Suprapubic skin (tissue), 3 donors: ENCODE measurements around the gene PTAFR.

Experiments used
- POLR2AphosphoS5 ChIP-seq, 3 donors: sonication (generic); formaldehyde crosslinking; IDR thresholded peaks; one replicate each; pipeline ENCODE4 v1.6.1; 2017; ENCODE audit warnings: antibody characterized with exemption in 3 of 3
- TF ChIP-seq, protein P1 (sequence below), 2 donors: fragments of 200-600 bp in 1 of 2; fragments of 450-650 bp in 1 of 2; sonication (generic) in 1 of 2; IDR thresholded peaks; one replicate each; pipeline ENCODE4 v1.5.1; 2016 to 2019; ENCODE audit warnings: antibody characterized with exemption in 2 of 2, mild to moderate bottlenecking in 1 of 2, moderate library complexity in 1 of 2

DNA sequence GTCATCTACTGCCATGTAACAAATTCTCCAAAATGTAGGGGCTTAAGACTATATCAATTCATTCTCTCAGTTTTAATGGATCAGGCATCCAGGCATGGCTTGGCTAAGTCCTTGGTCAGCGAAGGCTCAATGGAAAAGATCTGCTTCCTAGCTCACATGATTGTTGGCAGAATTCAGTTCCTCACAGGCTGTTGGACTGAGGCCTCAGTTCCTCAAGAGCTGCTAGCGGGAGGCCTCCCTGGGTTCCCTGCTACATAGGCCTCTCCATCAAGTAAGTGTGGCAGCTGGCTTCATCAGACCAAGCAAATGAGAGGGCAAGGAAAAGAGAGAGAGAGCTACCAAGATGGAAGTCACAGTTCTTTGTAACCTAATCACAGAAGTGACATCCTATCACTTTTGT, 68.5 kb downstream of the PTAFR start:
- TF ChIP-seq, protein P1, sequence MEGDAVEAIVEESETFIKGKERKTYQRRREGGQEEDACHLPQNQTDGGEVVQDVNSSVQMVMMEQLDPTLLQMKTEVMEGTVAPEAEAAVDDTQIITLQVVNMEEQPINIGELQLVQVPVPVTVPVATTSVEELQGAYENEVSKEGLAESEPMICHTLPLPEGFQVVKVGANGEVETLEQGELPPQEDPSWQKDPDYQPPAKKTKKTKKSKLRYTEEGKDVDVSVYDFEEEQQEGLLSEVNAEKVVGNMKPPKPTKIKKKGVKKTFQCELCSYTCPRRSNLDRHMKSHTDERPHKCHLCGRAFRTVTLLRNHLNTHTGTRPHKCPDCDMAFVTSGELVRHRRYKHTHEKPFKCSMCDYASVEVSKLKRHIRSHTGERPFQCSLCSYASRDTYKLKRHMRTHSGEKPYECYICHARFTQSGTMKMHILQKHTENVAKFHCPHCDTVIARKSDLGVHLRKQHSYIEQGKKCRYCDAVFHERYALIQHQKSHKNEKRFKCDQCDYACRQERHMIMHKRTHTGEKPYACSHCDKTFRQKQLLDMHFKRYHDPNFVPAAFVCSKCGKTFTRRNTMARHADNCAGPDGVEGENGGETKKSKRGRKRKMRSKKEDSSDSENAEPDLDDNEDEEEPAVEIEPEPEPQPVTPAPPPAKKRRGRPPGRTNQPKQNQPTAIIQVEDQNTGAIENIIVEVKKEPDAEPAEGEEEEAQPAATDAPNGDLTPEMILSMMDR (IDR thresholded peaks at IDR 0.05): no peak
- no peak for TF ChIP-seq POLR2AphosphoS5 (IDR thresholded peaks at IDR 0.05)
